GM19438 (cell line): ENCODE measurements around the gene BMPR2.
"Not testable (repeated sequence)": the region's sequence is repeated elsewhere in the genome, so short reads cannot be mapped to it uniquely, and the experiment has no call there.

ENCODE experiments used
- ATAC-seq: cut with Tn5 transposase; IDR thresholded peaks from one replicate; pipeline ENCODE4 v1.9.1; 2021; ENCODE audit warnings: low read depth; ENCODE audit not compliant: unreplicated experiment

Gene BMPR2

GRCh38 chr2:202375609-202376408 is at the start of gene BMPR2:
Gene BMPR2 (plus strand): TSS chr2:202376327. CDS start chr2:202377475, 1,148 bp downstream.
- peak; percentile 71 for ATAC-seq

GRCh38 chr2:202327858-202328257 is 48.3 kb upstream of the BMPR2 start:
- no peak for ATAC-seq

GRCh38 chr2:202335791-202336467 is 40.2 kb upstream of the BMPR2 start:
- no peak for ATAC-seq

GRCh38 chr2:202337151-202337550 is 39.0 kb upstream of the BMPR2 start:
- no peak for ATAC-seq

- no peak for ATAC-seq
Measured at GRCh38 chr2:202337706-202338346, 38.3 kb upstream of the BMPR2 start.

- ATAC-seq = no peak
Measured at GRCh38 chr2:202339071-202339870, 36.9 kb upstream of the BMPR2 start.

GRCh38 chr2:202344178-202344577 is 31.9 kb upstream of the BMPR2 start:
- ATAC-seq = no peak

GRCh38 chr2:202346180-202346579 is 29.9 kb upstream of the BMPR2 start:
- no peak for ATAC-seq

- no peak for ATAC-seq
Measured at GRCh38 chr2:202353430-202353829, 22.7 kb upstream of the BMPR2 start.

GRCh38 chr2:202355993-202356505 is 20.1 kb upstream of the BMPR2 start:
- ATAC-seq = no peak

GRCh38 chr2:202358924-202359323 is 17.2 kb upstream of the BMPR2 start:
- not testable (repeated sequence) for ATAC-seq

GRCh38 chr2:202360646-202361045 is 15.5 kb upstream of the BMPR2 start:
- no peak for ATAC-seq

GRCh38 chr2:202361108-202361507 is 15.0 kb upstream of the BMPR2 start:
- ATAC-seq = no peak

- ATAC-seq = no peak
Measured at GRCh38 chr2:202373490-202373889, 2.6 kb upstream of the BMPR2 start.

- ATAC-seq = not testable (repeated sequence)
Measured at GRCh38 chr2:202374383-202374782, 1.7 kb upstream of the BMPR2 start.

GRCh38 chr2:202375033-202375608 is 1.0 kb upstream of the BMPR2 start:
- ATAC-seq = no peak

- peak; percentile 26 for ATAC-seq
Measured at GRCh38 chr2:202376460-202377206, 506 bp downstream of the BMPR2 start.

- ATAC-seq = no peak
Measured at GRCh38 chr2:202377207-202377761, 1.2 kb downstream of the BMPR2 start.

GRCh38 chr2:202378001-202378400 is 1.9 kb downstream of the BMPR2 start:
- no peak for ATAC-seq
